ENCODE results near the gene SMAP2. TPM values are rescaled to one million over a fixed set of nuclear protein-coding genes. Genes with fewer than 3 reads are reported as not detected.

The SMAP2 gene
- total and polyA plus RNA-seq, 7 donors: 6.9 to 35.0 (median 18.0) TPM

- DNase-seq (no peak), ATAC-seq (no peak)
- WGBS, 3 donors: 84 to 89% (median 85%) methylated on average over 5 of the region's 5 CpGs
- Histone ChIP-seq H3K27me3 (ENCODE audit: insufficient read depth in 3 of 3, low read length in 2 of 3) (no peaks in the 10 kb centered on the region), H3K36me3 (ENCODE audit: insufficient read depth in 1 of 2, low read depth in 1 of 2) (peaks cover 0 to 62% of the 10 kb centered on the region in 2 donors), H3K4me1 (no peaks in the 10 kb centered on the region), H3K9me3 (no peaks in the 10 kb centered on the region), H3K27ac (no peak overlapping the region), H3K4me3 (no peak overlapping the region)
- TF ChIP-seq, protein P1, sequence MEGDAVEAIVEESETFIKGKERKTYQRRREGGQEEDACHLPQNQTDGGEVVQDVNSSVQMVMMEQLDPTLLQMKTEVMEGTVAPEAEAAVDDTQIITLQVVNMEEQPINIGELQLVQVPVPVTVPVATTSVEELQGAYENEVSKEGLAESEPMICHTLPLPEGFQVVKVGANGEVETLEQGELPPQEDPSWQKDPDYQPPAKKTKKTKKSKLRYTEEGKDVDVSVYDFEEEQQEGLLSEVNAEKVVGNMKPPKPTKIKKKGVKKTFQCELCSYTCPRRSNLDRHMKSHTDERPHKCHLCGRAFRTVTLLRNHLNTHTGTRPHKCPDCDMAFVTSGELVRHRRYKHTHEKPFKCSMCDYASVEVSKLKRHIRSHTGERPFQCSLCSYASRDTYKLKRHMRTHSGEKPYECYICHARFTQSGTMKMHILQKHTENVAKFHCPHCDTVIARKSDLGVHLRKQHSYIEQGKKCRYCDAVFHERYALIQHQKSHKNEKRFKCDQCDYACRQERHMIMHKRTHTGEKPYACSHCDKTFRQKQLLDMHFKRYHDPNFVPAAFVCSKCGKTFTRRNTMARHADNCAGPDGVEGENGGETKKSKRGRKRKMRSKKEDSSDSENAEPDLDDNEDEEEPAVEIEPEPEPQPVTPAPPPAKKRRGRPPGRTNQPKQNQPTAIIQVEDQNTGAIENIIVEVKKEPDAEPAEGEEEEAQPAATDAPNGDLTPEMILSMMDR (IDR thresholded peaks at IDR 0.05): no peak
- intact Hi-C loops (cut with DNase I): no loop called here
Measured at GRCh38 chr1:40411294-40411693, 37.8 kb downstream of the SMAP2 start.

DNA sequence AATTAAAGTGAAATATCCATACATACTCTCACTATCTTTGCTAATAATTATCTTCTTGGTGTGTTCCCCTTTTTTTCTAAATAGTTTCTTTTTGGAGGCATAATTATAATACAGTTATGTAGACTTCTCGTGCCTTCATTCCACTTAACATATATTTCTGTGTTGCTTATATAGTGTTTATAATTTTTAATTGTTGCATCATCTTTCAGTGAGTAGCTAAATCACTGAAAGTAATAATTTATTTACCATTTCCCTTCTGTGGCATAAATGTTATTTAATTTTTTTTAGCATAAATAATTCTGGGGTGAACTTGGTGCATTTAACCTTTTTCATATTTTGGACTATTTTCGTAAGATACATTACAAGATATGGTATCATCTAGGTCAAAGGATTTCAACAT, 38.3 kb downstream of the SMAP2 start:
- H3K27me3 ChIP-seq (ENCODE audit: insufficient read depth in 3 of 3, low read length in 2 of 3): no peaks in the 10 kb centered on the region
- TF ChIP-seq, protein P1 (IDR thresholded peaks at IDR 0.05): no peak
- WGBS, 3 donors: 71 to 96% (median 73%) methylated on average over 2 of the region's 2 CpGs
- DNase-seq (no peak), ATAC-seq (no peak)
- H3K27ac ChIP-seq: no peak overlapping the region
- no peak overlapping the region for H3K4me3 ChIP-seq
- H3K36me3 ChIP-seq (ENCODE audit: insufficient read depth in 1 of 2, low read depth in 1 of 2): peaks cover 0 to 68% of the 10 kb centered on the region in 2 donors
- intact Hi-C loops (cut with DNase I): no loop called here
- no peaks in the 10 kb centered on the region for H3K9me3 ChIP-seq
- H3K4me1 ChIP-seq: no peaks in the 10 kb centered on the region

DNA sequence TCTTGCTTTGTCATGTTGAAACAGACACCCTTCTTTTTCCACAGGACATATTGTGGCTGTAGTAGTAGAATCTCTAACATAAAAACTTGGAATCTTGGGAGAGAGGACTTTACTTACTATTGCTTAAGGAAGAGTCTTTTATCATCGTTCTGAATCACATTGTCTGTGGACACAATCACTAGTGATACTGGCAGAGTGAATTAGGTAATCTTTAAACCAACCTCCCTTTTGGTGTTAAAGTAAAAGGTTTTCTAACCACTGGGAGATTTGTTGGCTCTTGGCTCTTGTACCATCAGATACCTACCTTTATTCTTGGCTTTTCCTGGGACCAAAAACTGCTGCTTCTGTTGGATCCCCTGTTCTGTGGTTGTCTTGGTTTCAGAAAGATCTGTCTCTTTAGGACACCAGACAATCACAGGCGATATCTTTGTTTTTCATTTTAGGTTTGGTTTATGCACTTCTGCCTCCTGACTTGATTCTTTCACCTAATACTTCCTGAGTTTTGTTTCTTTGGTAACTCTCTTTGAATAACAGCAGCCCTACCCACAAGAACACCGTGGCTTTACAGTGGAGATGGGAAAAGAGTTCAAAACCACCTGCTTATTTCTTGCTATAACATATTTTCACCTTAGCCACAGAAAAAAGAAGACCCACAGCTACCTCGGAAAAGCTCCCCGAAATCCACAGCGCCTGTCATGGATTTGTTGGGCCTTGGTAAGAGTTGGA, 40.2 kb downstream of the SMAP2 start:
- Histone ChIP-seq H3K27ac (no peak overlapping the region), H3K4me1 (no peaks in the 10 kb centered on the region), H3K27me3 (ENCODE audit: insufficient read depth in 3 of 3, low read length in 2 of 3) (no peaks in the 10 kb centered on the region), H3K4me3 (no peak overlapping the region), H3K9me3 (no peaks in the 10 kb centered on the region), H3K36me3 (ENCODE audit: insufficient read depth in 1 of 2, low read depth in 1 of 2) (peaks cover 0 to 73% of the 10 kb centered on the region in 2 donors)
- ATAC-seq (no peak), DNase-seq (no peak)
- WGBS, 3 donors: 93 to 96% (median 94%) methylated on average over 6 of the region's 6 CpGs
- intact Hi-C loops (cut with DNase I): no loop called here
- TF ChIP-seq, protein P1 (IDR thresholded peaks at IDR 0.05): no peak

DNA sequence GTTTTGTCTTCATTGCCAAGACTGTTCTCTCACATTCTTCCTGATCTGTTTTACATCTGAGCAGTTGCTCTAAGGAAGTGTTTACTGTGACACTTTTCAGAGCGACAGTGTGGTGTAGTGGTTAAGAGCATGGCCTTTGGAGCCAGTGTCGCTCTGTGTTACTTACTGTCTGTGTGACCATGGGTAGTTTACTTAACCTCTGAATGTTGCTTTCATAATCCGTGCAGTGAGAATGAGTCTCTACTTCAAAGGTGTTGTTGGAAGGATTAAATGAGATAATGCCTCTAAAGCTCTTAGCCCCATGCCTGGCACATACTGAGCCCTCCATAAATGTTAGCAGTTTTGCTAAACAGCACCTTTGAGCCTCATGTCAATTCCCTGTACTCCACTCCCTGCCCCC, 40.8 kb downstream of the SMAP2 start:
- WGBS, 3 donors: 93 to 96% (median 95%) methylated on average over 3 of the region's 3 CpGs
- H3K27ac ChIP-seq: no peak overlapping the region
- intact Hi-C loops (cut with DNase I): no loop called here
- no peaks in the 10 kb centered on the region for H3K9me3 ChIP-seq
- no peak overlapping the region for H3K4me3 ChIP-seq
- DNase-seq (no peak), ATAC-seq (no peak)
- TF ChIP-seq, protein P1 (IDR thresholded peaks at IDR 0.05): no peak
- peaks cover 0 to 74% of the 10 kb centered on the region in 2 donors for H3K36me3 ChIP-seq (ENCODE audit: insufficient read depth in 1 of 2, low read depth in 1 of 2)
- H3K4me1 ChIP-seq: no peaks in the 10 kb centered on the region
- H3K27me3 ChIP-seq (ENCODE audit: insufficient read depth in 3 of 3, low read length in 2 of 3): no peaks in the 10 kb centered on the region

DNA sequence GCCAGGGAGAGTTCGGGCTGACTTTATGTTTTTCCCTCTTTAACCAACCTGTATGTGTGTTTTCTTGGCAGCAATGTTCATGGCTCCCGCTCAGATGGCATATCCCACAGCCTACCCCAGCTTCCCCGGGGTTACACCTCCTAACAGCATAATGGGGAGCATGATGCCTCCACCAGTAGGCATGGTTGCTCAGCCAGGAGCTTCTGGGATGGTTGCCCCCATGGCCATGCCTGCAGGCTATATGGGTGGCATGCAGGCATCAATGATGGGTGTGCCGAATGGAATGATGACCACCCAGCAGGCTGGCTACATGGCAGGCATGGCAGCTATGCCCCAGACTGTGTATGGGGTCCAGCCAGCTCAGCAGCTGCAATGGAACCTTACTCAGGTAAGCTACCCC, 43.2 kb downstream of the SMAP2 start:
- intact Hi-C loops (cut with DNase I): no loop called here
- TF ChIP-seq, protein P1 (IDR thresholded peaks at IDR 0.05): no peak

More for the DNA sequence above, 43.2 kb downstream of the SMAP2 start:
- H3K36me3 ChIP-seq (ENCODE audit: insufficient read depth in 1 of 2, low read depth in 1 of 2): peaks cover 0 to 66% of the 10 kb centered on the region in 2 donors
- no peak for DNase-seq
- no peaks in the 10 kb centered on the region for H3K9me3 ChIP-seq
- 82 to 98% (median 95%) methylated on average over 4 of the region's 4 CpGs for WGBS, 3 donors
- no peak overlapping the region for H3K27ac ChIP-seq
- H3K27me3 ChIP-seq (ENCODE audit: insufficient read depth in 3 of 3, low read length in 2 of 3): no peaks in the 10 kb centered on the region
- H3K4me1 ChIP-seq: no peaks in the 10 kb centered on the region
- no peak for ATAC-seq
- no peak overlapping the region for H3K4me3 ChIP-seq

Measured in psoas muscle (tissue), 8 donors.